HepG2 (cell line): ENCODE results near the gene KLC4. TPM values are rescaled to one million over a fixed set of nuclear protein-coding genes. Genes with fewer than 3 reads are reported as not detected.

Experiments
- ATAC-seq: fragments of 200-7000 bp; cut with Tn5 transposase; 3 replicates; pipeline ENCODE4 v1.9.1; 2020; ENCODE audit warnings: mild to moderate bottlenecking, moderate library complexity
- BruUV-seq: library from RNA; stranded (reverse); fragments of 400-500 nt; replicated peaks from 2 replicates; lab custom pipeline; 2021; lab: Mats Ljungman, UMichigan
- CTCF ChIA-PET: fragments of 300-600 bp; formaldehyde crosslinking; extraction: SDS; loops from one replicate; lab custom pipeline; 2021; ENCODE audit warnings: low total read pairs, inconsistent platforms, low intra/inter-chr PET ratio; lab: Yijun Ruan, JAX
- POLR2A ChIA-PET: fragments of 350-600 bp; sonication (Branson Sonifier 250); formaldehyde crosslinking; loops from one replicate; lab custom pipeline; 2020; ENCODE audit warnings: antibody characterized with exemption, inconsistent platforms; lab: Yijun Ruan, JAX
- DNase-seq: peaks from one replicate; pipeline ENCODE4 v3.0.0-alpha.2; 2015; ENCODE audit warnings: low spot score
- FAIRE-seq: peaks from 3 replicates; lab custom pipeline; 2011; peaks lifted over from hg19 to GRCh38; lab: Jason Lieb, UNC
- H2AFZ ChIP-seq: one replicate; pipeline ENCODE4 v1.6.1; 2011; ENCODE audit warnings: low read length, inconsistent platforms
- H3K27ac ChIP-seq: fragments of 300-600 bp; 3 replicates; pipeline ENCODE4 v1.8.0; 2011; ENCODE audit warnings: mixed run types, mild to moderate bottlenecking, mixed read lengths, low read length, inconsistent platforms; ENCODE audit not compliant: insufficient read depth; ENCODE audit errors: extremely low read length
- H3K27me3 ChIP-seq, 2 experiments: fragments of 200-600 bp in 1 of 2; 2 replicates in 1 of 2; 3 replicates in 1 of 2; pipeline versions ENCODE4 v1.6.0 to v1.8.0; 2011; ENCODE audit warnings: low read length in 2 of 2, mild to moderate bottlenecking in 2 of 2, moderate library complexity in 2 of 2, inconsistent platforms in 1 of 2; ENCODE audit not compliant: insufficient read depth in 2 of 2, control insufficient read depth in 1 of 2
- H3K36me3 ChIP-seq, 2 experiments: fragments of 200-600 bp in 1 of 2; replicated peaks in 1 of 2; 2 replicates in 1 of 2; 3 replicates in 1 of 2; pipeline versions ENCODE4 v1.5.1 to v1.8.0; 2011; ENCODE audit warnings: low read length in 2 of 2, inconsistent platforms in 1 of 2; ENCODE audit not compliant: insufficient read depth in 2 of 2, control insufficient read depth in 1 of 2
- H3K4me1 ChIP-seq: 2 replicates; pipeline ENCODE4 v1.5.1; 2012; ENCODE audit warnings: low read length, inconsistent platforms; ENCODE audit not compliant: insufficient read depth
- H3K4me2 ChIP-seq: 2 replicates; pipeline ENCODE4 v1.6.0; 2011; ENCODE audit warnings: low read depth, low read length, inconsistent platforms
- H3K4me3 ChIP-seq, 3 experiments: fragments of 200-600 bp in 1 of 3; sonication (generic), shearing (Covaris generic) in 1 of 3; replicated peaks in 1 of 3; 2 replicates each; pipeline ENCODE4 v1.5.1; 2011 to 2016; ENCODE audit warnings: low read length in 3 of 3, inconsistent platforms in 2 of 3, low read depth in 2 of 3, mild to moderate bottlenecking in 2 of 3, control low read depth in 1 of 3, mixed read lengths in 1 of 3; ENCODE audit not compliant: insufficient read depth in 1 of 3
- H3K79me2 ChIP-seq: one replicate; pipeline ENCODE4 v1.6.1; 2011; ENCODE audit warnings: low read length, inconsistent platforms; ENCODE audit not compliant: insufficient read depth
- H3K9ac ChIP-seq: 2 replicates; pipeline ENCODE4 v1.6.0; 2011; ENCODE audit warnings: mild to moderate bottlenecking, low read depth, low read length, inconsistent platforms; ENCODE audit not compliant: insufficient read depth
- H3K9me3 ChIP-seq: 2 replicates; pipeline ENCODE4 v1.5.1; 2012; ENCODE audit warnings: mild to moderate bottlenecking, low read length
- H4K20me1 ChIP-seq: 2 replicates; pipeline ENCODE4 v1.6.0; 2011; ENCODE audit warnings: inconsistent platforms, mild to moderate bottlenecking, low read length, moderate library complexity; ENCODE audit not compliant: insufficient read depth
- BATF2 ChIP-seq: sonication (generic); formaldehyde crosslinking; IDR thresholded peaks from 2 replicates; pipeline ENCODE4 v1.8.0; 2022; ENCODE audit warnings: mild to moderate bottlenecking, missing genetic modification reagents, moderate library complexity
- CAMTA2 ChIP-seq: sonication (generic); formaldehyde crosslinking; IDR thresholded peaks from 2 replicates; pipeline ENCODE4 v1.4.0; 2020; ENCODE audit warnings: mild to moderate bottlenecking, missing genetic modification reagents, borderline replicate concordance
- CHD2 ChIP-seq: IDR thresholded peaks from 2 replicates; pipeline ENCODE4 v1.6.1; 2011; ENCODE audit warnings: low read depth, low read length, improper control_type of control experiment
- CREB1 ChIP-seq, 2 experiments: fragments of 450-650 bp in 1 of 2; IDR thresholded peaks; 2 replicates each; pipeline ENCODE4 v1.6.1; 2016 to 2017; ENCODE audit warnings: control low read depth in 1 of 2, mild to moderate bottlenecking in 1 of 2, missing compliant biosample characterization in 1 of 2, missing genetic modification characterization in 1 of 2
- GRHL1 ChIP-seq: sonication (generic); formaldehyde crosslinking; conservative IDR thresholded peaks from 2 replicates; pipeline ENCODE4 v1.8.0; 2022; ENCODE audit warnings: missing genetic modification reagents
- MEIS2 ChIP-seq: sonication (generic); formaldehyde crosslinking; IDR thresholded peaks from 2 replicates; pipeline ENCODE4 v1.9.0; 2021; ENCODE audit warnings: mild to moderate bottlenecking, missing genetic modification reagents
- NCOA2 ChIP-seq: sonication (generic); formaldehyde crosslinking; IDR thresholded peaks from 2 replicates; pipeline ENCODE4 v1.8.0; 2022; ENCODE audit warnings: inconsistent platforms
- NR1H2 ChIP-seq: sonication (generic); formaldehyde crosslinking; IDR thresholded peaks from 2 replicates; pipeline ENCODE4 v1.8.1; 2022; ENCODE audit warnings: low read depth, missing genetic modification reagents, borderline replicate concordance
- PHF8 ChIP-seq: sonication (generic); formaldehyde crosslinking; IDR thresholded peaks from 2 replicates; pipeline ENCODE4 v1.5.0; 2020; ENCODE audit warnings: missing genetic modification reagents
- RARG ChIP-seq: sonication (generic); formaldehyde crosslinking; IDR thresholded peaks from 2 replicates; pipeline ENCODE4 v1.4.0; 2020; ENCODE audit warnings: low read depth, mild to moderate bottlenecking, missing genetic modification reagents
- RFX5 ChIP-seq: IDR thresholded peaks from 2 replicates; pipeline ENCODE4 v1.6.1; 2011; ENCODE audit warnings: low read depth, low read length, improper control_type of control experiment
- SPEN ChIP-seq: sonication (generic); formaldehyde crosslinking; IDR thresholded peaks from 2 replicates; pipeline ENCODE4 v1.5.1; 2020; ENCODE audit warnings: low read depth, mild to moderate bottlenecking, missing genetic modification reagents
- ZBTB7B ChIP-seq: sonication (generic); formaldehyde crosslinking; IDR thresholded peaks from 2 replicates; pipeline ENCODE4 v1.4.0; 2020; ENCODE audit warnings: missing genetic modification reagents
- ZFP41 ChIP-seq: sonication (generic); formaldehyde crosslinking; IDR thresholded peaks from 2 replicates; pipeline ENCODE4 v1.4.0; 2020; ENCODE audit warnings: mild to moderate bottlenecking, missing genetic modification reagents, borderline replicate concordance
- ZNF121 ChIP-seq: sonication (generic); formaldehyde crosslinking; IDR thresholded peaks from 2 replicates; pipeline ENCODE4 v1.5.0; 2020; ENCODE audit warnings: mild to moderate bottlenecking, missing genetic modification reagents
- ZNF264 ChIP-seq: sonication (generic); formaldehyde crosslinking; IDR thresholded peaks from 2 replicates; pipeline ENCODE4 v1.4.0; 2020; ENCODE audit warnings: missing genetic modification reagents
- ZNF335 ChIP-seq: sonication (generic); formaldehyde crosslinking; IDR thresholded peaks from 2 replicates; pipeline ENCODE4 v1.4.0; 2020; ENCODE audit warnings: missing genetic modification reagents
- ZNF598 ChIP-seq: sonication (generic); formaldehyde crosslinking; IDR thresholded peaks from 2 replicates; pipeline ENCODE4 v1.5.1; 2020; ENCODE audit warnings: mild to moderate bottlenecking, missing genetic modification reagents, borderline replicate concordance
- WGBS: methylation state at CpG from one replicate; pipeline ENCODE4 v1.1.6; 2017; ENCODE audit warnings: low lambda C conversion rate; 5-methylcytosine and 5-hydroxymethylcytosine counted together
- in situ Hi-C: cut with HindIII; loops from 2 replicates; pipeline ENCODE4 v1.10.0; 2017; ENCODE audit warnings: low pct_unique_long_range_greater_than_20kb; ENCODE audit not compliant: extremely low pct_ligation_motif_present
- intact Hi-C: fragments of 100-400 bp; cut with micrococcal nuclease; formaldehyde crosslinking; loops from one replicate; pipeline ENCODE4 v1.10.0; 2022; ENCODE audit not compliant: unreplicated experiment
- polyA plus RNA-seq, 8 experiments: library from polyadenylated mRNA; depleted of rRNA in 3 of 8; stranded (reverse) in 7 of 8; unstranded in 1 of 8; fragments of >200 nt; fragmentation: Illumina TruSeq in 4 of 8; extraction: Trizol in 4 of 8; gene quantifications; 2 replicates each; pipeline versions ENCODE4 v1.2.1 to v1.2.3, GENCODE V29; 2011 to 2016; ENCODE audit warnings: low read depth in 4 of 8, missing spikeins in 1 of 8, mixed read lengths in 1 of 8; ENCODE audit not compliant: insufficient read depth in 1 of 8
- total RNA-seq, 5 experiments: library from RNA; depleted of rRNA; stranded (reverse); fragments of >200 nt; fragmentation: Illumina TruSeq; extraction: Trizol; gene quantifications; 2 replicates each; pipeline ENCODE4 v1.2.3, GENCODE V29; 2016; ENCODE audit warnings: low read depth in 1 of 5

Gene KLC4
- total and polyA plus RNA-seq, 2 of the 13 experiments (the other 11 are each of a cell fraction or from before 2014, with no cell fraction given): 45.4 to 70.4 TPM

- TF ChIP-seq ZFP41 (CRISPR knock-in tag): 0 out of 2 replicates have a peak, but pooled peaks have one; percentile 41
- TF ChIP-seq ZNF598: no peak
These were observed 6.4 kb upstream of the KLC4 start (continued) for GRCh38 chr6:43052842-43053544.

GRCh38 chr6:43053545-43054205 lies 5.8 kb upstream of the KLC4 start, which contains the start of gene CUL7:
TSS of gene CUL7 (minus strand) at chr6:43053851. CDS start at chr6:43052788, 1,063 bp downstream.
- Histone ChIP-seq H2AFZ (no peak within 1 kb of the TSS), H3K79me2 (peaks cover 44% of the 10 kb centered on the region), H3K27ac (peak within 1 kb of the TSS; percentile 84), H3K4me2 (peak within 1 kb of the TSS; percentile 91), H4K20me1 (no peaks in the 10 kb centered on the region), H3K27me3 (no peaks in the 10 kb centered on the region; a peak in 1 of 5 replicates), H3K9ac (peak within 1 kb of the TSS; percentile 98), H3K4me3 (peak within 1 kb of the TSS; percentile 75 to 96 (median 94)), H3K4me1 (peaks cover 49% of the 10 kb centered on the region), H3K9me3 (no peaks in the 10 kb centered on the region), H3K36me3 (peaks cover 12 to 44% of the 10 kb centered on the region in 2 experiments)
- ATAC-seq (peak; percentile 95), DNase-seq (peak; percentile 91), FAIRE-seq (peak; percentile 96)
- no TSS peak for BruUV-seq
- CTCF ChIA-PET: interaction anchor here (1.2 kb wide), 1 partner anchor 117 kb away, joined by 3 read pairs; no protein-coding TSS in a partner anchor
- POLR2A ChIA-PET: interaction anchor here (0.5 to 3.4 kb wide), 42 partner anchors 9 to 522 kb away, joined by 3 to 45 read pairs (median 5); partner anchors contain the start of genes BICRAL, CNPY3, CUL9 and GNMT
- 4% methylated on average over 27 of the region's 45 CpGs for WGBS
- in situ Hi-C loops (no loop called here), intact Hi-C loops (loop anchor here (5.0 kb wide), 1 partner anchor 41 kb away; the partner anchor contains the start of genes KLHDC3 and MEA1)
- TF ChIP-seq CREB1 (IDR thresholded peaks at IDR 0.05) (peak; percentile 29; the same call in 1 of the 2 replicates), CREB1 (CRISPR knock-in tag; IDR thresholded peaks at IDR 0.05) (peak; percentile 88), ZBTB7B (peak; percentile 84), CHD2 (no peak), NR1H2 (CRISPR knock-in tag) (no peak), PHF8 (peak; percentile 97), ZNF121 (CRISPR knock-in tag) (peak; percentile 51; the same call in 1 of the 2 replicates), RFX5 (no peak), ZNF335 (CRISPR knock-in tag) (peak; percentile 46; the same call in 1 of the 2 replicates), ZNF264 (CRISPR knock-in tag) (peak; percentile 81; the same call in 1 of the 2 replicates), MEIS2 (CRISPR knock-in tag) (peak; percentile 86; the same call in 1 of the 2 replicates), NCOA2 (CRISPR knock-in tag) (peak; percentile 73), RARG (CRISPR knock-in tag) (peak; percentile 91; the same call in 1 of the 2 replicates), GRHL1 (CRISPR knock-in tag) (no peak), SPEN (CRISPR knock-in tag) (peak; percentile 88), BATF2 (CRISPR knock-in tag) (peak; percentile 31; the same call in 1 of the 2 replicates), CAMTA2 (CRISPR knock-in tag) (0 out of 2 replicates have a peak, but pooled peaks have one; percentile 67)
